HepG2 (cell line): Measurements from ENCODE around the gene IMPDH2. TPM values are rescaled to one million over a fixed set of nuclear protein-coding genes. Genes with fewer than 3 reads are reported as not detected.

Experiments
- FLYWCH1 ChIP-seq: sonication (generic); formaldehyde crosslinking; IDR thresholded peaks from 2 replicates; pipeline ENCODE4 v1.8.1; 2023; ENCODE audit warnings: mild to moderate bottlenecking, missing genetic modification reagents
- HOXA9 ChIP-seq: sonication (generic); formaldehyde crosslinking; IDR thresholded peaks from 2 replicates; pipeline ENCODE4 v1.8.1; 2022; ENCODE audit warnings: missing genetic modification reagents, mild to moderate bottlenecking, moderate library complexity, borderline replicate concordance
- NFATC3 ChIP-seq: sonication (generic); formaldehyde crosslinking; IDR thresholded peaks from 2 replicates; pipeline ENCODE4 v1.5.1; 2020; ENCODE audit warnings: mild to moderate bottlenecking, missing genetic modification reagents
- RXRA ChIP-seq: sonication (generic); formaldehyde crosslinking; IDR thresholded peaks from 2 replicates; pipeline ENCODE4 v1.5.1; 2020; ENCODE audit warnings: missing genetic modification reagents
- SRF ChIP-seq: IDR thresholded peaks from 2 replicates; pipeline ENCODE4 v1.6.1; 2011; ENCODE audit warnings: mild to moderate bottlenecking, low read depth, low read length, moderate library complexity
- ZFX ChIP-seq: sonication (generic); formaldehyde crosslinking; IDR thresholded peaks from 2 replicates; pipeline ENCODE4 v1.4.0; 2020; ENCODE audit warnings: mild to moderate bottlenecking, low read depth, missing genetic modification reagents, moderate library complexity
- ZNF780A ChIP-seq: sonication (generic); formaldehyde crosslinking; IDR thresholded peaks from 2 replicates; pipeline ENCODE4 v1.8.0; 2022; ENCODE audit warnings: mild to moderate bottlenecking, missing genetic modification reagents, moderate library complexity
- ZSCAN31 ChIP-seq: sonication (generic); formaldehyde crosslinking; IDR thresholded peaks from 2 replicates; pipeline ENCODE4 v1.5.0; 2020; ENCODE audit warnings: low read depth, mild to moderate bottlenecking, missing genetic modification reagents
- polyA plus RNA-seq, 8 experiments: library from polyadenylated mRNA; depleted of rRNA in 3 of 8; stranded (reverse) in 7 of 8; unstranded in 1 of 8; fragments of >200 nt; fragmentation: Illumina TruSeq in 4 of 8; extraction: Trizol in 4 of 8; gene quantifications; 2 replicates each; pipeline versions ENCODE4 v1.2.1 to v1.2.3, GENCODE V29; 2011 to 2016; ENCODE audit warnings: low read depth in 4 of 8, missing spikeins in 1 of 8, mixed read lengths in 1 of 8; ENCODE audit not compliant: insufficient read depth in 1 of 8
- total RNA-seq, 5 experiments: library from RNA; depleted of rRNA; stranded (reverse); fragments of >200 nt; fragmentation: Illumina TruSeq; extraction: Trizol; gene quantifications; 2 replicates each; pipeline ENCODE4 v1.2.3, GENCODE V29; 2016; ENCODE audit warnings: low read depth in 1 of 5
- TF ChIP-seq, protein P1 (sequence below): sonication (generic); formaldehyde crosslinking; IDR thresholded peaks from 2 replicates; pipeline ENCODE4 v1.4.0; 2020; ENCODE audit warnings: low read depth, missing genetic modification reagents
- TF ChIP-seq, protein P2 (sequence below): IDR thresholded peaks from 2 replicates; pipeline ENCODE4 v1.6.1; 2018; ENCODE audit warnings: missing genetic modification reagents, mild to moderate bottlenecking, missing compliant biosample characterization
- TF ChIP-seq, protein P3 (sequence below), 2 experiments: sonication (generic) in 1 of 2; formaldehyde crosslinking in 1 of 2; IDR thresholded peaks; 2 replicates each; pipeline versions ENCODE4 v1.4.0 to v1.6.1; 2016 to 2020; ENCODE audit warnings: borderline replicate concordance in 1 of 2, low read depth in 1 of 2, mild to moderate bottlenecking in 1 of 2, missing genetic modification reagents in 1 of 2
- TF ChIP-seq, protein P4 (sequence below): sonication (generic); formaldehyde crosslinking; IDR thresholded peaks from 2 replicates; pipeline ENCODE4 v1.5.0; 2020; ENCODE audit warnings: mild to moderate bottlenecking, missing genetic modification reagents
- TF ChIP-seq, protein P5 (sequence below): sonication (generic); formaldehyde crosslinking; IDR thresholded peaks from 2 replicates; pipeline ENCODE4 v1.4.0; 2020; ENCODE audit warnings: mild to moderate bottlenecking, missing genetic modification reagents

The IMPDH2 gene
- total and polyA plus RNA-seq, 2 of the 13 experiments (the other 11 are each of a cell fraction or from before 2014, with no cell fraction given) = 248 to 260 TPM

DNA sequence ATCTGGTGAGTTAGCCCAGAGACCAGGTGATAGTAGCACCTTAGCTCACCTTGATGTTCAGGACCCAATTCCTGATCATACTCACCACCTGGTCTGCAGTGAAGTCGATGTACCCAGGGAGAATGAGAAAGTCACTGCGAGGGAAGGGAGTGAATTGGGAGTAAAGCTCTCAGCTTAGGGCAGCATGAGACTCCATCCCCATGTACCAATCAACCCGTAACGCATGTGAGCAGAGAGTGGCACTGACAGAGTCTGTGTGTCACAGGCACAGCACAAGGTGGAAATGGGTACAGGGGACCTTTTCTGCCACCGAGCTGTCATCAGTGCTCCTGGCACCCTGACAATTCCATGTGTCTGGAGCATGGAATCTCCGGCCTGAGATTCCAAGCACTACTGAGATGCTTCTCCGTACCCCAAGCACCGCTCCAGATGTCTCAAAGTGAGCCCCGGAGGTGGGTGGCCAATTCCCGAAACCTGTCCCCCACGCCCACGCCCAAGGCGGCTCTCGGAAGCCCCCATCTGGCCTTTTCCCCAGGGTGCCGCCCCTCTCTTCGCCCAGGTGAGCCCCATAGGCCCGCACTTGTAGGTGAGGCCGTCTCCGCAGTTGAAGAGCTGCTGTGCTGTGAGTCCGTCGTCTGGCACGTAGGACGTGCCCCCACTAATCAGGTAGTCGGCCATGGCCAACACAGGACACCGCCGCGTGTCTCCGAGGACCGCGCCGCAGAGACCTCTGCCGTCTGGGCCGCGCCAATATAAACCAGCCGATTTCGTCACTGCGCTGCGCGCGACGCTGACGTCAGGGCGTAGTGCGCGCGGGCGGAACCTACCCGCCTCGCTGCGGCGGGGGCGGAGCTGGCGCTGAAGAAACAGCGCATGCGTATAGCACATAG is at the start of gene IMPDH2 (continued):
- TF ChIP-seq, protein P1, sequence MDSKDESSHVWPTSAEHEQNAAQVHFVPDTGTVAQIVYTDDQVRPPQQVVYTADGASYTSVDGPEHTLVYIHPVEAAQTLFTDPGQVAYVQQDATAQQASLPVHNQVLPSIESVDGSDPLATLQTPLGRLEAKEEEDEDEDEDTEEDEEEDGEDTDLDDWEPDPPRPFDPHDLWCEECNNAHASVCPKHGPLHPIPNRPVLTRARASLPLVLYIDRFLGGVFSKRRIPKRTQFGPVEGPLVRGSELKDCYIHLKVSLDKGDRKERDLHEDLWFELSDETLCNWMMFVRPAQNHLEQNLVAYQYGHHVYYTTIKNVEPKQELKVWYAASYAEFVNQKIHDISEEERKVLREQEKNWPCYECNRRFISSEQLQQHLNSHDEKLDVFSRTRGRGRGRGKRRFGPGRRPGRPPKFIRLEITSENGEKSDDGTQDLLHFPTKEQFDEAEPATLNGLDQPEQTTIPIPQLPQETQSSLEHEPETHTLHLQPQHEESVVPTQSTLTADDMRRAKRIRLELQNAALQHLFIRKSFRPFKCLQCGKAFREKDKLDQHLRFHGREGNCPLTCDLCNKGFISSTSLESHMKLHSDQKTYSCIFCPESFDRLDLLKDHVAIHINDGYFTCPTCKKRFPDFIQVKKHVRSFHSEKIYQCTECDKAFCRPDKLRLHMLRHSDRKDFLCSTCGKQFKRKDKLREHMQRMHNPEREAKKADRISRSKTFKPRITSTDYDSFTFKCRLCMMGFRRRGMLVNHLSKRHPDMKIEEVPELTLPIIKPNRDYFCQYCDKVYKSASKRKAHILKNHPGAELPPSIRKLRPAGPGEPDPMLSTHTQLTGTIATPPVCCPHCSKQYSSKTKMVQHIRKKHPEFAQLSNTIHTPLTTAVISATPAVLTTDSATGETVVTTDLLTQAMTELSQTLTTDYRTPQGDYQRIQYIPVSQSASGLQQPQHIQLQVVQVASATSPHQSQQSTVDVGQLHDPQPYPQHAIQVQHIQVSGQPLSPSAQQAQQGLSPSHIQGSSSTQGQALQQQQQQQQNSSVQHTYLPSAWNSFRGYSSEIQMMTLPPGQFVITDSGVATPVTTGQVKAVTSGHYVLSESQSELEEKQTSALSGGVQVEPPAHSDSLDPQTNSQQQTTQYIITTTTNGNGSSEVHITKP (CRISPR knock-in tag) = peak; percentile 58; the same call in 1 of the 2 replicates
- no peak for TF ChIP-seq SRF
- peak; percentile 83; the same call in 1 of the 2 replicates for TF ChIP-seq NFATC3 (CRISPR knock-in tag)
- TF ChIP-seq HOXA9 = no peak
- 0 out of 2 replicates have a peak, but pooled peaks have one; percentile 66 for TF ChIP-seq ZSCAN31
- peak; percentile 87 for TF ChIP-seq RXRA (CRISPR knock-in tag)
- TF ChIP-seq, protein P2, sequence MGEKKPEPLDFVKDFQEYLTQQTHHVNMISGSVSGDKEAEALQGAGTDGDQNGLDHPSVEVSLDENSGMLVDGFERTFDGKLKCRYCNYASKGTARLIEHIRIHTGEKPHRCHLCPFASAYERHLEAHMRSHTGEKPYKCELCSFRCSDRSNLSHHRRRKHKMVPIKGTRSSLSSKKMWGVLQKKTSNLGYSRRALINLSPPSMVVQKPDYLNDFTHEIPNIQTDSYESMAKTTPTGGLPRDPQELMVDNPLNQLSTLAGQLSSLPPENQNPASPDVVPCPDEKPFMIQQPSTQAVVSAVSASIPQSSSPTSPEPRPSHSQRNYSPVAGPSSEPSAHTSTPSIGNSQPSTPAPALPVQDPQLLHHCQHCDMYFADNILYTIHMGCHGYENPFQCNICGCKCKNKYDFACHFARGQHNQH (CRISPR knock-in tag) = peak; percentile 95
- no peak; the same call in 1 of the 2 replicates for TF ChIP-seq ZNF780A (CRISPR knock-in tag)
- TF ChIP-seq, protein P3, sequence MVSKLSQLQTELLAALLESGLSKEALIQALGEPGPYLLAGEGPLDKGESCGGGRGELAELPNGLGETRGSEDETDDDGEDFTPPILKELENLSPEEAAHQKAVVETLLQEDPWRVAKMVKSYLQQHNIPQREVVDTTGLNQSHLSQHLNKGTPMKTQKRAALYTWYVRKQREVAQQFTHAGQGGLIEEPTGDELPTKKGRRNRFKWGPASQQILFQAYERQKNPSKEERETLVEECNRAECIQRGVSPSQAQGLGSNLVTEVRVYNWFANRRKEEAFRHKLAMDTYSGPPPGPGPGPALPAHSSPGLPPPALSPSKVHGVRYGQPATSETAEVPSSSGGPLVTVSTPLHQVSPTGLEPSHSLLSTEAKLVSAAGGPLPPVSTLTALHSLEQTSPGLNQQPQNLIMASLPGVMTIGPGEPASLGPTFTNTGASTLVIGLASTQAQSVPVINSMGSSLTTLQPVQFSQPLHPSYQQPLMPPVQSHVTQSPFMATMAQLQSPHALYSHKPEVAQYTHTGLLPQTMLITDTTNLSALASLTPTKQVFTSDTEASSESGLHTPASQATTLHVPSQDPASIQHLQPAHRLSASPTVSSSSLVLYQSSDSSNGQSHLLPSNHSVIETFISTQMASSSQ (IDR thresholded peaks at IDR 0.05; ENCODE audit: low read depth) = no peak
- TF ChIP-seq, protein P3 (CRISPR knock-in tag; IDR thresholded peaks at IDR 0.05; ENCODE audit: borderline replicate concordance) = peak; percentile 60; the same call in 1 of the 2 replicates
- TF ChIP-seq, protein P4, sequence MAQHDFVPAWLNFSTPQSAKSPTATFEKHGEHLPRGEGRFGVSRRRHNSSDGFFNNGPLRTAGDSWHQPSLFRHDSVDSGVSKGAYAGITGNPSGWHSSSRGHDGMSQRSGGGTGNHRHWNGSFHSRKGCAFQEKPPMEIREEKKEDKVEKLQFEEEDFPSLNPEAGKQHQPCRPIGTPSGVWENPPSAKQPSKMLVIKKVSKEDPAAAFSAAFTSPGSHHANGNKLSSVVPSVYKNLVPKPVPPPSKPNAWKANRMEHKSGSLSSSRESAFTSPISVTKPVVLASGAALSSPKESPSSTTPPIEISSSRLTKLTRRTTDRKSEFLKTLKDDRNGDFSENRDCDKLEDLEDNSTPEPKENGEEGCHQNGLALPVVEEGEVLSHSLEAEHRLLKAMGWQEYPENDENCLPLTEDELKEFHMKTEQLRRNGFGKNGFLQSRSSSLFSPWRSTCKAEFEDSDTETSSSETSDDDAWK = no peak
- TF ChIP-seq, protein P5, sequence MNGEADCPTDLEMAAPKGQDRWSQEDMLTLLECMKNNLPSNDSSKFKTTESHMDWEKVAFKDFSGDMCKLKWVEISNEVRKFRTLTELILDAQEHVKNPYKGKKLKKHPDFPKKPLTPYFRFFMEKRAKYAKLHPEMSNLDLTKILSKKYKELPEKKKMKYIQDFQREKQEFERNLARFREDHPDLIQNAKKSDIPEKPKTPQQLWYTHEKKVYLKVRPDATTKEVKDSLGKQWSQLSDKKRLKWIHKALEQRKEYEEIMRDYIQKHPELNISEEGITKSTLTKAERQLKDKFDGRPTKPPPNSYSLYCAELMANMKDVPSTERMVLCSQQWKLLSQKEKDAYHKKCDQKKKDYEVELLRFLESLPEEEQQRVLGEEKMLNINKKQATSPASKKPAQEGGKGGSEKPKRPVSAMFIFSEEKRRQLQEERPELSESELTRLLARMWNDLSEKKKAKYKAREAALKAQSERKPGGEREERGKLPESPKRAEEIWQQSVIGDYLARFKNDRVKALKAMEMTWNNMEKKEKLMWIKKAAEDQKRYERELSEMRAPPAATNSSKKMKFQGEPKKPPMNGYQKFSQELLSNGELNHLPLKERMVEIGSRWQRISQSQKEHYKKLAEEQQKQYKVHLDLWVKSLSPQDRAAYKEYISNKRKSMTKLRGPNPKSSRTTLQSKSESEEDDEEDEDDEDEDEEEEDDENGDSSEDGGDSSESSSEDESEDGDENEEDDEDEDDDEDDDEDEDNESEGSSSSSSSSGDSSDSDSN (CRISPR knock-in tag) = peak; percentile 77
- TF ChIP-seq ZFX (CRISPR knock-in tag) = peak; percentile 97
- TF ChIP-seq FLYWCH1 (CRISPR knock-in tag) = no peak
